ENCODE data around the gene SLC2A6.

Gene SLC2A6

DNA sequence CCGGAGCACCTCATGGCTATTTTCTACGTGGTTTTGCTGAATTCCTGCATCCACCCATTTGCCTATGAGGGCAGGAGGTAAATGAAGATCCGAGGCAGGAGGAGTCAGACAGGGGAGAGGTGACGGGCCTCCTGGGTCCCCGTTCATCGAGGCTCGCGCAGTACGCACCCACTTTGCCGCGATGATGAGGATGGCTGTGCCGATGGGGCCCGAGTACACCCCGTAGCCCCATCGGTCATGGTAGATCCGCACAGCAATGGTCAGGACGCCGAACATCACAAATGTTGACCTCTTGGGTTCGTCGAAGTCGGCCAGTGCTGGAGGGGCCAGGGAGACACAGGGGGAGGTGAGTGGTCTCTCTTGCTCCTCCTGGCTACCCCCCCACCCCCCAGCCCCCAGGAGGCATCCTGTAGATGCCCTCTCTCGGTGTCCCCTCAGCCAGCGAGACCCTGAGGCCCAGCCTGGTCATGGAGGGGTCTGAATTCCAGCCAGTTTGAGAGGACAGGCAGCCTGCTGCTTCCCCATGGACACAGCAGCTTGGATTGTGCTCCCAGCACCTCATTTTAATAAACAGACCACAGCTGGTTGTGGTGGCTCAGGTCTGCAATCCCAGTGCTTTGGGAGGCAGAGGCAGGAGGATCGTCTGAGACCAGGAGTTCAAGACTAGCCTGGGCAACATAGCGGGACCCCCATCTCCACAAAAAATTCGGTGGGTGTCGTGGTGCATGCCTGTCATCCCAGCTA lies 40.0 kb upstream of the SLC2A6 start:
- no peak for DNase-seq (ENCODE audit: low read depth in 1 of 2, low spot score in 1 of 2)
- Histone ChIP-seq H3K27me3 (ENCODE audit: insufficient read depth, poor library complexity, severe bottlenecking) (peaks cover 2% of the 10 kb centered on the region), H3K27ac (replicated peaks) (no peak overlapping the region), H3K4me3 (replicated peaks; ENCODE audit: insufficient read depth, low read length) (no peak overlapping the region)
- TF ChIP-seq, protein P1, sequence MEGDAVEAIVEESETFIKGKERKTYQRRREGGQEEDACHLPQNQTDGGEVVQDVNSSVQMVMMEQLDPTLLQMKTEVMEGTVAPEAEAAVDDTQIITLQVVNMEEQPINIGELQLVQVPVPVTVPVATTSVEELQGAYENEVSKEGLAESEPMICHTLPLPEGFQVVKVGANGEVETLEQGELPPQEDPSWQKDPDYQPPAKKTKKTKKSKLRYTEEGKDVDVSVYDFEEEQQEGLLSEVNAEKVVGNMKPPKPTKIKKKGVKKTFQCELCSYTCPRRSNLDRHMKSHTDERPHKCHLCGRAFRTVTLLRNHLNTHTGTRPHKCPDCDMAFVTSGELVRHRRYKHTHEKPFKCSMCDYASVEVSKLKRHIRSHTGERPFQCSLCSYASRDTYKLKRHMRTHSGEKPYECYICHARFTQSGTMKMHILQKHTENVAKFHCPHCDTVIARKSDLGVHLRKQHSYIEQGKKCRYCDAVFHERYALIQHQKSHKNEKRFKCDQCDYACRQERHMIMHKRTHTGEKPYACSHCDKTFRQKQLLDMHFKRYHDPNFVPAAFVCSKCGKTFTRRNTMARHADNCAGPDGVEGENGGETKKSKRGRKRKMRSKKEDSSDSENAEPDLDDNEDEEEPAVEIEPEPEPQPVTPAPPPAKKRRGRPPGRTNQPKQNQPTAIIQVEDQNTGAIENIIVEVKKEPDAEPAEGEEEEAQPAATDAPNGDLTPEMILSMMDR (IDR thresholded peaks at IDR 0.05; ENCODE audit: insufficient read depth, low read length): no peak
- TF ChIP-seq POLR2AphosphoS5 (IDR thresholded peaks at IDR 0.05; ENCODE audit: low read depth) (no peak), GABPA (IDR thresholded peaks at IDR 0.05; ENCODE audit: low read depth) (no peak), SPI1 (IDR thresholded peaks at IDR 0.05; ENCODE audit: borderline replicate concordance, low read depth) (no peak)
- TF ChIP-seq, protein P2, sequence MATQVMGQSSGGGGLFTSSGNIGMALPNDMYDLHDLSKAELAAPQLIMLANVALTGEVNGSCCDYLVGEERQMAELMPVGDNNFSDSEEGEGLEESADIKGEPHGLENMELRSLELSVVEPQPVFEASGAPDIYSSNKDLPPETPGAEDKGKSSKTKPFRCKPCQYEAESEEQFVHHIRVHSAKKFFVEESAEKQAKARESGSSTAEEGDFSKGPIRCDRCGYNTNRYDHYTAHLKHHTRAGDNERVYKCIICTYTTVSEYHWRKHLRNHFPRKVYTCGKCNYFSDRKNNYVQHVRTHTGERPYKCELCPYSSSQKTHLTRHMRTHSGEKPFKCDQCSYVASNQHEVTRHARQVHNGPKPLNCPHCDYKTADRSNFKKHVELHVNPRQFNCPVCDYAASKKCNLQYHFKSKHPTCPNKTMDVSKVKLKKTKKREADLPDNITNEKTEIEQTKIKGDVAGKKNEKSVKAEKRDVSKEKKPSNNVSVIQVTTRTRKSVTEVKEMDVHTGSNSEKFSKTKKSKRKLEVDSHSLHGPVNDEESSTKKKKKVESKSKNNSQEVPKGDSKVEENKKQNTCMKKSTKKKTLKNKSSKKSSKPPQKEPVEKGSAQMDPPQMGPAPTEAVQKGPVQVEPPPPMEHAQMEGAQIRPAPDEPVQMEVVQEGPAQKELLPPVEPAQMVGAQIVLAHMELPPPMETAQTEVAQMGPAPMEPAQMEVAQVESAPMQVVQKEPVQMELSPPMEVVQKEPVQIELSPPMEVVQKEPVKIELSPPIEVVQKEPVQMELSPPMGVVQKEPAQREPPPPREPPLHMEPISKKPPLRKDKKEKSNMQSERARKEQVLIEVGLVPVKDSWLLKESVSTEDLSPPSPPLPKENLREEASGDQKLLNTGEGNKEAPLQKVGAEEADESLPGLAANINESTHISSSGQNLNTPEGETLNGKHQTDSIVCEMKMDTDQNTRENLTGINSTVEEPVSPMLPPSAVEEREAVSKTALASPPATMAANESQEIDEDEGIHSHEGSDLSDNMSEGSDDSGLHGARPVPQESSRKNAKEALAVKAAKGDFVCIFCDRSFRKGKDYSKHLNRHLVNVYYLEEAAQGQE (IDR thresholded peaks at IDR 0.05; ENCODE audit: insufficient replicate concordance, low read depth): no peak

DNA sequence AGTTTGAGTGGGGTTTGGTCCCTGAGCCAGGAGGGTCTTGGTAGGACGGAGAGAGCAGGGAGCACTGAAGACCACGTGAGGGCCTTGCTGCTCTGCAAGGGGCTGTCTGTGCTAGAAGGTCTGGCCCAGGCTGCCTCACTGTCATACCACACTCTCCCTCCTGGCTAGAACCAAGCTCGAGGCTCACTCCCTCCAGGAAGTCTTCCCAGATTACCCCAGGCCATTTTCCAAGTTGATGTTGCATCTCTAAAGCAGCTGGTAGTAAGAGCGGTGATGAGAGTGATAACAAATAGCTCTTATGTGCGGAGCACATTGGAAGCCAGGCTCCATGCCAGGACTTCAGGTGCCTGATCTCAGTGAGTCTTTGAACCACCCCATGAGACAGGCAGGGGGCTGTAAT lies 39.3 kb upstream of the SLC2A6 start:
- H3K4me3 ChIP-seq (replicated peaks; ENCODE audit: insufficient read depth, low read length): no peak overlapping the region
- peaks cover 2% of the 10 kb centered on the region for H3K27me3 ChIP-seq (ENCODE audit: insufficient read depth, poor library complexity, severe bottlenecking)
- no peak overlapping the region for H3K27ac ChIP-seq (replicated peaks)
- no peak for TF ChIP-seq POLR2AphosphoS5 (IDR thresholded peaks at IDR 0.05; ENCODE audit: low read depth)
- no peak for TF ChIP-seq SPI1 (IDR thresholded peaks at IDR 0.05; ENCODE audit: borderline replicate concordance, low read depth)
- TF ChIP-seq, protein P1 (IDR thresholded peaks at IDR 0.05; ENCODE audit: insufficient read depth, low read length): no peak
- no peak for DNase-seq (ENCODE audit: low read depth in 1 of 2, low spot score in 1 of 2)

DNA sequence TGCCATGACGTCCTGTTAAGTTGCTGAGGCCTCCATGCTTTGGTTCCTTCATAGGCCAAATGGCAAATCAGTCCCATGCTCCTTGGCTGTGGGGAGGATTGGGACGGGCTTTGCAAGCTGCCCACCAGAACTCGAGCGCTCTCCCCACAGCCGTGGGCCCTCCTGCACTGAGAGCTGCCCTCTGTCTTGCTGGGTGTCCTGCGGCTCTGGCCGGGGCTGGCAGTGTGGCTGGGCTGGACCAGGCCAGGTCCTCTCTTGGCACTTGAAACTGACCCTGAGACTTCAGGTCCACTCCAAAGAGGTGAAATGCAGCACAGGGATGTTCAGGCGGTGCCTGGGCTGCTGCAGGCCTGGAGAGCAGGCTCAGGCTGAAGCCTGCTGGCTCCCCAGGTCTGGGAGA lies 38.8 kb upstream of the SLC2A6 start:
- Histone ChIP-seq H3K4me3 (replicated peaks; ENCODE audit: insufficient read depth, low read length) (no peak overlapping the region), H3K27me3 (ENCODE audit: insufficient read depth, poor library complexity, severe bottlenecking) (peaks cover 2% of the 10 kb centered on the region), H3K27ac (replicated peaks) (no peak overlapping the region)
- TF ChIP-seq, protein P2 (IDR thresholded peaks at IDR 0.05; ENCODE audit: insufficient replicate concordance, low read depth): no peak
- TF ChIP-seq, protein P1 (IDR thresholded peaks at IDR 0.05; ENCODE audit: insufficient read depth, low read length): no peak
- TF ChIP-seq SPI1 (IDR thresholded peaks at IDR 0.05; ENCODE audit: borderline replicate concordance, low read depth) (no peak), POLR2AphosphoS5 (IDR thresholded peaks at IDR 0.05; ENCODE audit: low read depth) (no peak), GABPA (IDR thresholded peaks at IDR 0.05; ENCODE audit: low read depth) (no peak)
- no peak for DNase-seq (ENCODE audit: low read depth in 1 of 2, low spot score in 1 of 2)

DNA sequence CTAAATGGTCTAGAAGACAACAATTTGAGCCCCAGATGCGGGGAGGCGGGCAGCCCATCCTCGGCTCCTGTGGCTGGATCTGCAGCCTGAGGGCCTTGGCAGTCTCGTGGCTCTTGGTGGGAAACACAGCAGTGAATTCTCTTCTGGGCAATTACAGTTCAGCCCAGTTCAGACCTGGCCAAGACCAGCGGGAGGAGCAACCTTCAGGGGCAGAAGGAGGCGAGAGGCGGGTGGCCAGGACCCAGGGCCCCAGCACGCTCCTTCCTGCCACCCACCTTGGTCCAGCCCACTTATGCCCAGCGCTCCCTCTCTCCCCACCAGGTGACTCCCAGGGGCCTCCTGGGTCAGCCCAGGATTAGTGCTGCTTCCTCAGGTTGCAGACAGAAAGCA lies 38.1 kb upstream of the SLC2A6 start:
- Histone ChIP-seq H3K4me3 (replicated peaks; ENCODE audit: insufficient read depth, low read length) (no peak overlapping the region), H3K27me3 (ENCODE audit: insufficient read depth, poor library complexity, severe bottlenecking) (peaks cover 2% of the 10 kb centered on the region), H3K27ac (replicated peaks) (no peak overlapping the region)
- TF ChIP-seq POLR2AphosphoS5 (IDR thresholded peaks at IDR 0.05; ENCODE audit: low read depth): no peak
- TF ChIP-seq, protein P1 (IDR thresholded peaks at IDR 0.05; ENCODE audit: insufficient read depth, low read length): no peak
- TF ChIP-seq GABPA (IDR thresholded peaks at IDR 0.05; ENCODE audit: low read depth): no peak
- TF ChIP-seq SPI1 (IDR thresholded peaks at IDR 0.05; ENCODE audit: borderline replicate concordance, low read depth): no peak
- TF ChIP-seq, protein P2 (IDR thresholded peaks at IDR 0.05; ENCODE audit: insufficient replicate concordance, low read depth): no peak
- no peak for DNase-seq (ENCODE audit: low read depth in 1 of 2, low spot score in 1 of 2)

All from HL-60 (cell line).